Measurements from ENCODE around the gene NALCN. TPM values are rescaled to one million over a fixed set of nuclear protein-coding genes. Genes with fewer than 3 reads are reported as not detected.

The NALCN gene
- total and polyA plus RNA-seq, 5 donors: 5.2 to 17.0 (median 14.5) TPM

- no peaks in the 10 kb centered on the region for H3K9me3 ChIP-seq (ENCODE audit: control insufficient read depth, low read length)
- intact Hi-C loops (cut with DNase I): no loop called here
Observed at GRCh38 chr13:101291206-101291605, 125.1 kb downstream of the NALCN start.

GRCh38 chr13:101289764-101290163 is 126.5 kb downstream of the NALCN start:
- DNase-seq: peak in 1 of 3 donors; percentile 46
- WGBS: 23% methylated on average over 5 of the region's 5 CpGs

More at GRCh38 chr13:101291206-101291605, 125.1 kb downstream of the NALCN start:
- Histone ChIP-seq H3K4me1 (ENCODE audit: control insufficient read depth, insufficient read depth, low read length) (no peaks in the 10 kb centered on the region), H3K27ac (ENCODE audit: low read length) (no peak overlapping the region), H3K27me3 (ENCODE audit: control insufficient read depth, insufficient read depth) (no peaks in the 10 kb centered on the region), H3K4me3 (ENCODE audit: low read length) (no peak overlapping the region)
- 83% methylated on average over 2 of the region's 2 CpGs for WGBS
- DNase-seq (no peak), ATAC-seq (no peak)

GRCh38 chr13:101283782-101284181 is 132.5 kb downstream of the NALCN start:
- H3K4me1 ChIP-seq (ENCODE audit: control insufficient read depth, insufficient read depth, low read length): no peaks in the 10 kb centered on the region
- ATAC-seq (no peak), DNase-seq (no peak)
- no peak overlapping the region for H3K4me3 ChIP-seq (ENCODE audit: low read length)
- H3K9me3 ChIP-seq (ENCODE audit: control insufficient read depth, low read length): no peaks in the 10 kb centered on the region
- WGBS: 78% methylated on average over 3 of the region's 3 CpGs
- H3K27me3 ChIP-seq (ENCODE audit: control insufficient read depth, insufficient read depth): no peaks in the 10 kb centered on the region
- no peak overlapping the region for H3K27ac ChIP-seq (ENCODE audit: low read length)
- intact Hi-C loops (cut with DNase I): no loop called here

More at GRCh38 chr13:101289764-101290163, 126.5 kb downstream of the NALCN start:
- Histone ChIP-seq H3K4me3 (ENCODE audit: low read length) (no peak overlapping the region), H3K27ac (ENCODE audit: low read length) (no peak overlapping the region), H3K27me3 (ENCODE audit: control insufficient read depth, insufficient read depth) (no peaks in the 10 kb centered on the region), H3K4me1 (ENCODE audit: control insufficient read depth, insufficient read depth, low read length) (no peaks in the 10 kb centered on the region), H3K9me3 (ENCODE audit: control insufficient read depth, low read length) (no peaks in the 10 kb centered on the region)
- intact Hi-C loops (cut with DNase I): no loop called here
- no peak for ATAC-seq

- ATAC-seq: no peak
- WGBS: 83% methylated on average over 9 of the region's 9 CpGs
- Histone ChIP-seq H3K27me3 (ENCODE audit: control insufficient read depth, insufficient read depth) (no peaks in the 10 kb centered on the region), H3K27ac (ENCODE audit: low read length) (no peak overlapping the region), H3K4me3 (ENCODE audit: low read length) (no peak overlapping the region), H3K9me3 (ENCODE audit: control insufficient read depth, low read length) (no peaks in the 10 kb centered on the region), H3K4me1 (ENCODE audit: control insufficient read depth, insufficient read depth, low read length) (no peaks in the 10 kb centered on the region)
- intact Hi-C loops (cut with DNase I): no loop called here
- no peak for DNase-seq
Observed at GRCh38 chr13:101272886-101273285, 143.4 kb downstream of the NALCN start.

GRCh38 chr13:101271681-101272245 is 144.5 kb downstream of the NALCN start:
- no peak for DNase-seq
- WGBS: 90% methylated on average over 11 of the region's 11 CpGs
- ATAC-seq: no peak
- Histone ChIP-seq H3K9me3 (ENCODE audit: control insufficient read depth, low read length) (no peaks in the 10 kb centered on the region), H3K4me3 (ENCODE audit: low read length) (no peak overlapping the region), H3K27ac (ENCODE audit: low read length) (no peak overlapping the region), H3K4me1 (ENCODE audit: control insufficient read depth, insufficient read depth, low read length) (no peaks in the 10 kb centered on the region), H3K27me3 (ENCODE audit: control insufficient read depth, insufficient read depth) (no peaks in the 10 kb centered on the region)
- intact Hi-C loops (cut with DNase I): no loop called here

- 87% methylated on average over 5 of the region's 5 CpGs for WGBS
- intact Hi-C loops (cut with DNase I): no loop called here
- no peaks in the 10 kb centered on the region for H3K27me3 ChIP-seq (ENCODE audit: control insufficient read depth, insufficient read depth)
- H3K4me1 ChIP-seq (ENCODE audit: control insufficient read depth, insufficient read depth, low read length): no peaks in the 10 kb centered on the region
- ATAC-seq (no peak), DNase-seq (no peak)
- H3K9me3 ChIP-seq (ENCODE audit: control insufficient read depth, low read length): no peaks in the 10 kb centered on the region
- H3K27ac ChIP-seq (ENCODE audit: low read length): no peak overlapping the region
- H3K4me3 ChIP-seq (ENCODE audit: low read length): no peak overlapping the region
Observed at GRCh38 chr13:101267656-101268055, 148.7 kb downstream of the NALCN start.

GRCh38 chr13:101265934-101266333 is 150.4 kb downstream of the NALCN start:
- DNase-seq (no peak), ATAC-seq (no peak)
- intact Hi-C loops (cut with DNase I): no loop called here
- no peak overlapping the region for H3K27ac ChIP-seq (ENCODE audit: low read length)
- H3K27me3 ChIP-seq (ENCODE audit: control insufficient read depth, insufficient read depth): no peaks in the 10 kb centered on the region
- 74% methylated on average over 3 of the region's 3 CpGs for WGBS
- no peaks in the 10 kb centered on the region for H3K4me1 ChIP-seq (ENCODE audit: control insufficient read depth, insufficient read depth, low read length)
- H3K9me3 ChIP-seq (ENCODE audit: control insufficient read depth, low read length): no peaks in the 10 kb centered on the region
- no peak overlapping the region for H3K4me3 ChIP-seq (ENCODE audit: low read length)

- H3K4me3 ChIP-seq (ENCODE audit: low read length): no peak overlapping the region
- H3K27me3 ChIP-seq (ENCODE audit: control insufficient read depth, insufficient read depth): no peaks in the 10 kb centered on the region
- no peaks in the 10 kb centered on the region for H3K9me3 ChIP-seq (ENCODE audit: control insufficient read depth, low read length)
- intact Hi-C loops (cut with DNase I): no loop called here
- H3K27ac ChIP-seq (ENCODE audit: low read length): no peak overlapping the region
- 61% methylated on average over 2 of the region's 2 CpGs for WGBS
- no peak for DNase-seq
- ATAC-seq: no peak
- H3K4me1 ChIP-seq (ENCODE audit: control insufficient read depth, insufficient read depth, low read length): no peaks in the 10 kb centered on the region
Observed at GRCh38 chr13:101264931-101265330, 151.4 kb downstream of the NALCN start.

GRCh38 chr13:101262306-101262705 is 154.0 kb downstream of the NALCN start:
- intact Hi-C loops (cut with DNase I): no loop called here
- ATAC-seq (no peak), DNase-seq (no peak)

GRCh38 chr13:101258509-101258908 is 157.8 kb downstream of the NALCN start:
- intact Hi-C loops (cut with DNase I): no loop called here
- Histone ChIP-seq H3K4me1 (ENCODE audit: control insufficient read depth, insufficient read depth, low read length) (no peaks in the 10 kb centered on the region), H3K27me3 (ENCODE audit: control insufficient read depth, insufficient read depth) (no peaks in the 10 kb centered on the region), H3K9me3 (ENCODE audit: control insufficient read depth, low read length) (no peaks in the 10 kb centered on the region), H3K27ac (ENCODE audit: low read length) (no peak overlapping the region), H3K4me3 (ENCODE audit: low read length) (no peak overlapping the region)
- 94% methylated on average over 6 of the region's 6 CpGs for whole genome bisulfite sequencing
- DNase-seq (no peak), ATAC-seq (no peak)

More at GRCh38 chr13:101262306-101262705, 154.0 kb downstream of the NALCN start:
- Histone ChIP-seq H3K27ac (ENCODE audit: low read length) (no peak overlapping the region), H3K9me3 (ENCODE audit: control insufficient read depth, low read length) (no peaks in the 10 kb centered on the region), H3K4me3 (ENCODE audit: low read length) (no peak overlapping the region), H3K27me3 (ENCODE audit: control insufficient read depth, insufficient read depth) (no peaks in the 10 kb centered on the region), H3K4me1 (ENCODE audit: control insufficient read depth, insufficient read depth, low read length) (no peaks in the 10 kb centered on the region)
- 87% methylated on average over 2 of the region's 2 CpGs for WGBS

- Histone ChIP-seq H3K27ac (ENCODE audit: low read length) (no peak overlapping the region), H3K4me1 (ENCODE audit: control insufficient read depth, insufficient read depth, low read length) (no peaks in the 10 kb centered on the region), H3K4me3 (ENCODE audit: low read length) (no peak overlapping the region), H3K27me3 (ENCODE audit: control insufficient read depth, insufficient read depth) (no peaks in the 10 kb centered on the region), H3K9me3 (ENCODE audit: control insufficient read depth, low read length) (no peaks in the 10 kb centered on the region)
- intact Hi-C loops (cut with DNase I): no loop called here
- WGBS: 74% methylated on average over 11 of the region's 11 CpGs
- no peak for DNase-seq
- no peak for ATAC-seq
Observed at GRCh38 chr13:101258071-101258470, 158.2 kb downstream of the NALCN start.
